B cell (primary cell): ENCODE data around the gene HHIPL1. TPM values are rescaled to one million over a fixed set of nuclear protein-coding genes. Genes with fewer than 3 reads are reported as not detected.

Source experiments
- ATAC-seq: fragments of 200-7000 bp; cut with Tn5 transposase; one replicate; pipeline ENCODE4 v1.10.0; 2021; ENCODE audit warnings: low read depth, mild to moderate bottlenecking, moderate number of reproducible peaks, moderate library complexity
- CTCF ChIA-PET: fragments of 350-600 bp; sonication (Branson Sonifier 250); formaldehyde crosslinking; loops from one replicate; lab custom pipeline; 2021; ENCODE audit warnings: antibody characterized with exemption, inconsistent platforms; lab: Charles Lee
- POLR2A ChIA-PET: fragments of 350-600 bp; sonication (Branson Sonifier 250); formaldehyde crosslinking; loops from one replicate; lab custom pipeline; 2021; ENCODE audit warnings: antibody characterized with exemption; lab: Charles Lee
- DNase-seq: peaks from one replicate; pipeline ENCODE4 v3.0.0; 2013
- H2AFZ ChIP-seq: 2 replicates; pipeline ENCODE4 v1.6.1; 2012; ENCODE audit warnings: mild to moderate bottlenecking, low read depth, low read length; ENCODE audit not compliant: insufficient read depth, poor library complexity, severe bottlenecking
- H3K27ac ChIP-seq, 2 donors: 1 replicate in 1 of 2; 2 replicates in 1 of 2; pipeline ENCODE4 v1.5.1; 2012 to 2013; ENCODE audit warnings: low read length in 2 of 2, mild to moderate bottlenecking in 2 of 2, moderate library complexity in 1 of 2
- H3K27me3 ChIP-seq, 4 experiments: fragments of 200-600 bp in 1 of 4; sonication (generic) in 1 of 4; replicated peaks in 1 of 4; 1 replicate in 2 of 4; 2 replicates in 2 of 4; pipeline versions ENCODE4 v1.6.1 to v1.7.0; 2013 to 2016; ENCODE audit warnings: low read length in 3 of 4, mild to moderate bottlenecking in 2 of 4, mixed read lengths in 1 of 4, moderate library complexity in 1 of 4; ENCODE audit not compliant: insufficient read depth in 4 of 4, control insufficient read depth in 3 of 4; ENCODE audit errors: control extremely low read depth in 1 of 4
- H3K36me3 ChIP-seq, 2 experiments: replicated peaks in 1 of 2; 1 replicate in 1 of 2; 2 replicates in 1 of 2; pipeline versions ENCODE4 v1.6.1 to v1.7.1; 2013; ENCODE audit warnings: low read length in 1 of 2; ENCODE audit not compliant: insufficient read depth in 2 of 2, control insufficient read depth in 1 of 2; ENCODE audit errors: control extremely low read depth in 1 of 2, extremely low read depth in 1 of 2
- H3K4me1 ChIP-seq, 2 donors: fragments of 200-600 bp in 1 of 2; sonication (generic) in 1 of 2; 1 replicate in 1 of 2; 2 replicates in 1 of 2; pipeline versions ENCODE4 v1.5.1 to v1.6.1; 2013 to 2017; ENCODE audit warnings: low read length in 2 of 2; ENCODE audit not compliant: control insufficient read depth in 2 of 2, insufficient read depth in 2 of 2
- H3K4me2 ChIP-seq: replicated peaks from 2 replicates; pipeline ENCODE3; 2012; ENCODE audit warnings: mild to moderate bottlenecking, low read depth, low read length; ENCODE audit not compliant: poor library complexity, severe bottlenecking
- H3K4me3 ChIP-seq, 5 experiments: fragments of 200-600 bp in 1 of 5; sonication (generic) in 1 of 5; 1 replicate in 3 of 5; 2 replicates in 2 of 5; pipeline versions ENCODE4 v1.5.1 to v1.7.0; 2011 to 2016; ENCODE audit warnings: low read length in 4 of 5, mild to moderate bottlenecking in 4 of 5, low read depth in 2 of 5, control low read depth in 1 of 5, moderate library complexity in 1 of 5; ENCODE audit not compliant: insufficient read depth in 1 of 5; ENCODE audit errors: control extremely low read depth in 1 of 5, extremely low read depth in 1 of 5
- H3K79me2 ChIP-seq: fragments of 200-600 bp; sonication (generic); one replicate; pipeline ENCODE4 v1.6.0; 2016; ENCODE audit warnings: low read length; ENCODE audit not compliant: control insufficient read depth, insufficient read depth
- H3K9ac ChIP-seq: fragments of 200-600 bp; sonication (generic); 2 replicates; pipeline ENCODE4 v1.6.1; 2017; ENCODE audit warnings: mild to moderate bottlenecking, low read length, moderate library complexity
- H3K9me3 ChIP-seq, 3 donors: one replicate each; pipeline versions ENCODE4 v1.6.1 to v1.7.1; 2013; ENCODE audit warnings: low read length in 2 of 3; ENCODE audit not compliant: control insufficient read depth in 2 of 3, insufficient read depth in 1 of 3; ENCODE audit errors: control extremely low read depth in 1 of 3
- H4K20me1 ChIP-seq: 2 replicates; pipeline ENCODE4 v1.6.0; 2012; ENCODE audit warnings: mild to moderate bottlenecking, low read length; ENCODE audit not compliant: insufficient read depth, control insufficient read depth, poor library complexity, severe bottlenecking
- H3K27ac Mint-ChIP-seq: one replicate; pipeline ENCODE4 v1.8.0; 2021; ENCODE audit warnings: mixed read lengths
- H3K27me3 Mint-ChIP-seq: one replicate; pipeline ENCODE4 v1.8.0; 2021; ENCODE audit warnings: mixed read lengths
- H3K4me1 Mint-ChIP-seq: one replicate; pipeline ENCODE4 v1.8.0; 2021; ENCODE audit warnings: mixed read lengths
- H3K4me3 Mint-ChIP-seq: one replicate; pipeline ENCODE4 v1.8.0; 2021; ENCODE audit warnings: mixed read lengths
- H3K9me3 Mint-ChIP-seq: one replicate; pipeline ENCODE4 v1.8.0; 2022; ENCODE audit warnings: mixed read lengths; ENCODE audit not compliant: insufficient read depth
- CTCF ChIP-seq: fragments of 200-600 bp; IDR thresholded peaks from one replicate; pipeline ENCODE4 v1.8.0; 2022; ENCODE audit warnings: antibody characterized with exemption, mild to moderate bottlenecking
- EZH2 ChIP-seq: IDR thresholded peaks from 2 replicates; pipeline ENCODE4 v1.6.1; 2012; ENCODE audit warnings: borderline replicate concordance, low read depth, mild to moderate bottlenecking, moderate library complexity, low read length; ENCODE audit not compliant: insufficient read depth, poor library complexity, severe bottlenecking
- WGBS: methylation state at CpG from one replicate; pipeline ENCODE4 v1.1.5; 2013; ENCODE audit warnings: missing lambda C conversion rate; ENCODE audit not compliant: insufficient coverage; 5-methylcytosine and 5-hydroxymethylcytosine counted together
- intact Hi-C: fragments of 100-400 bp; cut with micrococcal nuclease; formaldehyde crosslinking; loops from one replicate; pipeline ENCODE4 v1.10.0; 2022
- polyA plus RNA-seq: library from polyadenylated mRNA; depleted of rRNA; stranded (reverse); fragments of >200 nt; gene quantifications from 2 replicates; pipeline ENCODE4 v1.2.3, GENCODE V29; 2012
- total RNA-seq, 2 donors: library from RNA; stranded (reverse); fragments of 120-200 nt in 1 of 2; gene quantifications; 1 replicate in 1 of 2; 2 replicates in 1 of 2; pipeline versions ENCODE4 v1.2.3 to v1.2.4, GENCODE V29; 2013 to 2022

HHIPL1 gene
- total and polyA plus RNA-seq, 2 donors (not counting 1 experiment from before 2014, with no cell fraction given), result not detected

GRCh38 chr14:99700379-99700778 lies 55.5 kb downstream of the HHIPL1 start:
- Histone ChIP-seq H3K9me3 (peaks cover 0 to 23% (median 13%) of the 10 kb centered on the region in 3 donors), H3K4me2 (no peak overlapping the region), H3K4me3 (no peak overlapping the region), H3K27me3 (peaks cover 0 to 4% (median 0%) of the 10 kb centered on the region in 4 experiments), H3K79me2 (no peaks in the 10 kb centered on the region), H3K36me3 (no peaks in the 10 kb centered on the region), H3K4me1 (no peaks in the 10 kb centered on the region), H4K20me1 (no peaks in the 10 kb centered on the region), H2AFZ (no peak overlapping the region), H3K27ac (no peak overlapping the region), H3K9ac (no peak overlapping the region)
- TF ChIP-seq CTCF, result no peak
- no peak for TF ChIP-seq EZH2
- DNase-seq (no peak), ATAC-seq (no peak)
- CTCF ChIA-PET, result no interaction called here
- POLR2A ChIA-PET, result no interaction called here
- Mint-ChIP-seq H3K27me3 (peaks cover 41% of the 10 kb centered on the region), H3K4me3 (no peak overlapping the region), H3K9me3 (peaks cover 6% of the 10 kb centered on the region), H3K27ac (no peak overlapping the region), H3K4me1 (no peaks in the 10 kb centered on the region)
- intact Hi-C loops, result no loop called here
- WGBS, result 99% methylated on average over 5 of the region's 6 CpGs

- Histone ChIP-seq H3K4me1 (no peaks in the 10 kb centered on the region), H3K36me3 (no peaks in the 10 kb centered on the region), H3K4me3 (no peak overlapping the region), H3K9ac (no peak overlapping the region), H2AFZ (no peak overlapping the region), H3K9me3 (peaks cover 0 to 28% (median 13%) of the 10 kb centered on the region in 3 donors), H3K27me3 (no peaks in the 10 kb centered on the region), H3K27ac (no peak overlapping the region), H4K20me1 (no peaks in the 10 kb centered on the region), H3K4me2 (no peak overlapping the region), H3K79me2 (no peaks in the 10 kb centered on the region)
- ATAC-seq (no peak), DNase-seq (no peak)
- Mint-ChIP-seq H3K27ac (no peak overlapping the region), H3K9me3 (peaks cover 6% of the 10 kb centered on the region), H3K4me1 (no peaks in the 10 kb centered on the region), H3K4me3 (no peak overlapping the region), H3K27me3 (peaks cover 37% of the 10 kb centered on the region)
- ChIA-PET CTCF (no interaction called here), POLR2A (no interaction called here)
- intact Hi-C loops, result no loop called here
- TF ChIP-seq EZH2 (no peak), CTCF (no peak)
- no CpG with 5 or more reads among the region's 1 CpG for WGBS
Measured at GRCh38 chr14:99701260-99701659, 56.3 kb downstream of the HHIPL1 start.
